Anterior cingulate cortex (tissue), 58 donors: ENCODE results near the gene GALNT2.

Experiments
- DNase-seq, 58 donors: peaks; one replicate each; lab custom pipeline; 2025; lab: John Stamatoyannopoulos, UW

Gene GALNT2

GRCh38 chr1:230174041-230174440, 107.0 kb downstream of the GALNT2 start:
- no peak for DNase-seq

- no peak for DNase-seq
Observed at GRCh38 chr1:230174471-230175162, 107.6 kb downstream of the GALNT2 start.

- no peak for DNase-seq
Observed at GRCh38 chr1:230175163-230175747, 108.2 kb downstream of the GALNT2 start.

- DNase-seq, result no peak
Observed at GRCh38 chr1:230175839-230176238, 108.8 kb downstream of the GALNT2 start.

- DNase-seq, result no peak
Observed at GRCh38 chr1:230176326-230176725, 109.3 kb downstream of the GALNT2 start.

- DNase-seq, result peak in 44 of 58 donors; percentile 19 to 80 (median 52)
Observed at GRCh38 chr1:230176871-230177411, 109.9 kb downstream of the GALNT2 start.

DNA sequence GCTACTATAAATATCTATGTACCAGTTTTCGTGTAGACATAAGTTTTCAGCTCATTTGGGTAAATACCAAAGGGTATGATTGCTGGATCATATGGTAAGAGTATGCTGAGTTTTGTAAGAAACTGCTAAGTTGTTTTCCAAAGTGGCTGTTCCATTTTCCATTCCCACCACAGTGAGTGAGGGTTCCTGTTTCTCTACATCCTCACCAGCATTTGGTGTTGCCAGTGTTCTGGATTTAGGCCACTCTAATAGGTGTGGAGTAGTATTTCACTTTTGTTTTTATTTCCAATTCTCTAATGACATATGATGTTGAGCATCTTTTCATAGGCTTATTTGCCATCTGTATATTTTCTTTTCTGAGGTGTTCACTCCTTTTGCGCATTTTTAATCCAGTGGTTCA, 112.2 kb downstream of the GALNT2 start:
- no peak for DNase-seq

- no peak for DNase-seq
Observed at GRCh38 chr1:230185076-230186001, 118.3 kb downstream of the GALNT2 start.

GRCh38 chr1:230186003-230186863, 119.2 kb downstream of the GALNT2 start:
- DNase-seq, result no peak

- DNase-seq, result no peak
Observed at GRCh38 chr1:230186874-230187273, 119.8 kb downstream of the GALNT2 start.

GRCh38 chr1:230187290-230187689, 120.3 kb downstream of the GALNT2 start:
- DNase-seq, result no peak

- DNase-seq, result no peak
Observed at GRCh38 chr1:230188826-230189225, 121.8 kb downstream of the GALNT2 start.

DNA sequence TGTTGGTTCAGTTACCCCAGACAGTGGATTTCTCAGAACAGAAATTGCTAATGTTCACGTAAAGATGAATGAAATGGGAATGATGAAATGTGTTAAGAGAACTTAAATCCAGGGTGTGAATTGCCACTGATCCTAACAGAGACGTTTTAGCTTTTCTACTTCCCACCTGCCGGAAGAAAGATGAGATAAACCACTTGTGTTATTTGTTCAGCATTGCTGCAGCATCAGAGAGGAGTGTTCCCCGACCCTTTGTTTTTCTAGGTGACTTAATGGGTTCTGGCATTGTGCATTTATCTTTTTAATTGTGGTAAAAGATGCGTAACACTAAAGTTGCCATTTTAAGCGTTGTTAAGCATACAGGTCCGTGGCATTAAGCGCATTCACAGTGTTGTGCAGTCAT, 122.3 kb downstream of the GALNT2 start:
- no peak for DNase-seq

DNA sequence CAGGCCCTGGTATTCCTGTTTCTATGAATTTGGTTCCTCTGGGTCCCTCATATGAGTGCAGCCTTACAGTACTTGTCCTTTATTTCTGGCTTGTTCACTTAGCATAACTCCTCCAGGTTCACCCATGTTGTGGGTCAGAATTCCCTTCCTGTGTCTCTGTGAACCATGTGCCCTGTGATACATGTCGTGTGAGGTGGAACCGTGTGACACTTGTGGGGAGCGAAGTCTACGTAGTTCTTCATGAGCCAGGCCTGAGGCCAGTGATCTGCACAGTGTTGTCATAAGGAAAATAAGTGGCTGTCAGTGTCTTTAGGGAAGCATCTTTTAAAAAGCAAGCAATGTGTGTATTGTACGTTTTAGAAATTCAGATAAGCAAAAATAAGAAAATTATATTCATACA, 122.8 kb downstream of the GALNT2 start:
- no peak for DNase-seq

DNA sequence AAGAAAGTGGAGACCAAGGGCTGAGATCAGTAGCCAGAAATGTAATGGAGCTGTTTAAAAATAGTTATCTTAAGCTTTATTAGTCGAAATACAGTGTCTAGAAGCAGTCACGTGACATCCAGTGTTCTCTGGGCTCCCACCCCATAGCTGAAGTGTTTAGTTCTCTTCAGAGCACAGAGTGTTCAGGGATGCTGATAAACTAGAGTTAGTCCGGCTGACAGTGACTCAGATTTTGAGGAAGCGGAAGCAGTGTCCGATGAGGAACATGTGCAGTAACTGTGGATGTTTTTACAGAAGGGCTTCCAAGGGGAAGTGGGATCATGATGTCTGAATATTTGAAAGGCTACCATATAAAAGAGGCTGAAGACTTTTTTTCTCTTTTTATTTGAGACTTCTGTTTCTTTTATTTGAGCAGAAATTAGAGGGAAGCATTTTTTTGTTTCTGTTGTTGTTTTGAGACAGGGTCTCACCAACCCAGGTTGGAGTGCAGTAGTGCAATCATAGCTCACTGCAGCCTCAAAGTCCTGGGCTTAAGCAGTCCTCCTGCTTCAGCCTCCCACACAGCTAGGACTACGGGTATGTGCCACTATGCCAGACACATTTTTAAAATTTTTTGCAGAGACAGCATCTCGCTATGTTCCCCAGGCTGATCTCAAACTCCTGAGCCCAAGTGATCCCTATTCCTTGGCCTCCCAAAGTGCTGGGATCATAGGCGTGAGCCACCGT, 124.2 kb downstream of the GALNT2 start:
- DNase-seq, result peak in 16 of 58 donors; percentile 14 to 67 (median 34)

GRCh38 chr1:230191855-230192254, 124.8 kb downstream of the GALNT2 start:
- no peak for DNase-seq

DNA sequence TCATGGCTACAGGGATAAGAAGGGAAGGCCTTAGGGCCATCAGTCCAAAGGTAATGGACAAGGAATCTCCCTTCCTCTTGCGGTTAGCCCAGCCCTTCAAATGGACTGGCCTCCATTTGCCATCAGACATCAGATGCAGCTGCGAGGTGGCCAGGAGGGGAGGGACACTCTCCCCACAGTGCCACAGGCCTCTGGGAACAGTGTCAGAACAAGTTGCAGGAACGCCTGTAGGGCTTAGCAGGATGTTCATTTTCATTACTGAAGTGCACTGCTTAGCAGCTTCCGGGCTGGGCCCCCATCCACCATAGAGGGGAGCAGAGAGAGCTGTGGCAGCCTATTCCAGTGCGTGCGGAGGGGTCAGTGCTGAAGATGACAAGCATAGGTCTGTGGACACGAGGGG, 127.5 kb downstream of the GALNT2 start:
- DNase-seq, result peak in 4 of 58 donors; percentile 21 to 36 (median 29)

- no peak for DNase-seq
Observed at GRCh38 chr1:230195199-230195598, 128.2 kb downstream of the GALNT2 start.

GRCh38 chr1:230196077-230196476, 129.0 kb downstream of the GALNT2 start:
- no peak for DNase-seq
